DMS114 treated with DMSO at 0.1 percent for 48 hours (cell line): ENCODE measurements around the gene CBLC.
"Not testable (repeated sequence)": the region's sequence is repeated elsewhere in the genome, so short reads cannot be mapped to it uniquely, and the experiment has no call there.

ENCODE experiments used
- DNase-seq: peaks from one replicate; lab custom pipeline; 2025; ENCODE audit not compliant: unreplicated experiment; lab: John Stamatoyannopoulos, UW

Gene CBLC

GRCh38 chr19:44765033-44765948, 12.4 kb upstream of the CBLC start:
- no peak for DNase-seq

GRCh38 chr19:44765949-44766335, 11.7 kb upstream of the CBLC start:
- DNase-seq, result no peak

- no peak for DNase-seq
Observed at GRCh38 chr19:44767295-44768180, 10.2 kb upstream of the CBLC start.

- DNase-seq, result peak; percentile 78
Observed at GRCh38 chr19:44770550-44771257, 7.0 kb upstream of the CBLC start.

- not testable (repeated sequence) for DNase-seq
Observed at GRCh38 chr19:44772144-44772543, 5.5 kb upstream of the CBLC start.

- no peak for DNase-seq
Observed at GRCh38 chr19:44772959-44773358, 4.7 kb upstream of the CBLC start.

- no peak for DNase-seq
Observed at GRCh38 chr19:44775676-44776240, 1.9 kb upstream of the CBLC start.

GRCh38 chr19:44776402-44777096, 1.1 kb upstream of the CBLC start:
- DNase-seq, result no peak

- DNase-seq, result no peak
Observed at GRCh38 chr19:44779150-44779549, 1.5 kb downstream of the CBLC start.

GRCh38 chr19:44781694-44782093, 4.0 kb downstream of the CBLC start:
- DNase-seq, result not testable (repeated sequence)

- DNase-seq, result no peak
Observed at GRCh38 chr19:44782729-44783128, 5.0 kb downstream of the CBLC start.

- DNase-seq, result no peak
Observed at GRCh38 chr19:44783545-44783944, 5.9 kb downstream of the CBLC start.

GRCh38 chr19:44785271-44785670, 7.6 kb downstream of the CBLC start:
- no peak for DNase-seq

- DNase-seq, result no peak
Observed at GRCh38 chr19:44785993-44786392, 8.3 kb downstream of the CBLC start.

GRCh38 chr19:44788971-44789370, 11.3 kb downstream of the CBLC start:
- DNase-seq, result no peak

- DNase-seq, result no peak
Observed at GRCh38 chr19:44789943-44790483, 12.3 kb downstream of the CBLC start.

- DNase-seq, result no peak
Observed at GRCh38 chr19:44792281-44792680, 14.6 kb downstream of the CBLC start.

- no peak for DNase-seq
Observed at GRCh38 chr19:44794610-44795009, 16.9 kb downstream of the CBLC start.

- DNase-seq, result no peak
Observed at GRCh38 chr19:44795398-44795987, 17.8 kb downstream of the CBLC start.

- DNase-seq, result no peak
Observed at GRCh38 chr19:44796701-44797115, 19.0 kb downstream of the CBLC start.
